Myometrial cell (primary cell): ENCODE measurements around the gene AP1G1. TPM values are rescaled to one million over a fixed set of nuclear protein-coding genes. Genes with fewer than 3 reads are reported as not detected.

Source experiments
- total RNA-seq: library from RNA; depleted of rRNA; stranded (reverse); fragments of >200 nt; gene quantifications from 2 replicates; pipeline ENCODE4 v1.2.3, GENCODE V29; 2015

AP1G1 gene
- total RNA-seq, result 51.9 and 56.9 TPM in 2 replicates

GRCh38 chr16:71808593-71809459 lies at the start of gene AP1G1:
TSS of gene AP1G1 (minus strand) at chr16:71808834. CDS start at chr16:71789479, 19,355 bp downstream.

DNA sequence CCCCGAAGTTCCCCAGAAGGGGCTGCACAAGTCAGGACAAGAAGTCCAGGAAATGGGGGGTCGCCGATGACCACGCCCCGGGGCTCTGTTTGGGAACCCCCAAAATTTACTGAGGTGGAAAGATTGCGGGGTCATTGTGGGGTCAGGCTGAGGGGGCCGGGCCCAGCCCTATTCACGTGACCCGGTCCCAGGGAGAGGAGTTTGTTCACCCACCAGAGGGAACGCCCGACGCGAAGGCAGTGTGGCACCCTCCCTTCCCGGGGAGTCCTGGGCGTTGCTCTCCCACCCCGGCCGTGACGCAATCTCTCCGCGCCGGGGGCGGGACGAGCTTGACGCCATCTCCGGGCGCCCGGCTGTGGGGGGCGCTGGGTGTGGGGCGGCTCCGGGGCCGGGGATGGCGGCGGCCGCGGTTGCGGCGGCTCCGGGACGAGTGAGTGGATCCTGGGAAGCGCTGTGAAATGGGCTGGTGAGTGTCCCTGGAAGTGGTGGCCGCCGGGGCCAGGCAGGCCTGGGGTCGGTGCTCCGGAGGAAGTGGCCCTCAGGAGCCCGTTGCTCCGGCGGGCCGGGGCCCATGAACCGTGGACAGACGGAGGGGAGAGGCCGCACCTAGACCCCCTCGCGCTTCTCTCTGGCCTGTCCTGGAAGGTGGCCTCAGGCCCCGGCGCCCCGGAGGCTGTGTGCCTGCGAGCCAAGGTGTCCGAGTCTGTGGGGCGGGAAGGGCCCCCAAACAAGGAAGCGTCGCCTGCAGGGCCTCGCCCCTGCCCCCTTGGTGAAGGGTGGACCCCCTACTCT lies 37.2 kb upstream of the AP1G1 start, which contains the start of gene ATXN1L:
Gene ATXN1L (plus strand): TSS at position 338 of the 792 bp plus-strand sequence. CDS start 3,765 bp downstream, outside the sequence.

GRCh38 chr16:71724320-71724751 lies 84.3 kb downstream of the AP1G1 start, which contains the start of gene PHLPP2:
TSS of gene PHLPP2 (minus strand) at chr16:71724701. CDS start at chr16:71714795, 9,906 bp downstream.

Other genes starting within 250 kb of the AP1G1 start
- not detected in 2 replicates for gene TAT, start 231.7 kb downstream of the AP1G1 start, total RNA-seq
- gene MARVELD3, start 182.7 kb downstream of the AP1G1 start, total RNA-seq, result not detected in 2 replicates
- gene PHLPP2, start 84.1 kb downstream of the AP1G1 start, total RNA-seq, result 4.0 and 6.0 TPM in 2 replicates
- 4.9 and 6.2 TPM in 2 replicates for gene ATXN1L, start 37.1 kb upstream of the AP1G1 start, total RNA-seq
- 3.7 and 5.8 TPM in 2 replicates for gene ZNF821, start 75.3 kb upstream of the AP1G1 start, total RNA-seq
- gene IST1, start 86.7 kb upstream of the AP1G1 start, total RNA-seq, result 136 and 140 TPM in 2 replicates
- not detected in 2 replicates for gene PKD1L3, start 191.6 kb upstream of the AP1G1 start, total RNA-seq
- 2.6 and 4.8 TPM in 2 replicates for gene DHODH, start 199.9 kb upstream of the AP1G1 start, total RNA-seq
- gene HP, start 245.7 kb upstream of the AP1G1 start, total RNA-seq, result not detected in 2 replicates